ENCODE results near the gene VSIG4. TPM values are rescaled to one million over a fixed set of nuclear protein-coding genes. Genes with fewer than 3 reads are reported as not detected.

VSIG4 gene
- total and polyA plus RNA-seq, 2 of the 13 experiments (the other 11 are each of a cell fraction or from before 2014, with no cell fraction given): not detected

DNA sequence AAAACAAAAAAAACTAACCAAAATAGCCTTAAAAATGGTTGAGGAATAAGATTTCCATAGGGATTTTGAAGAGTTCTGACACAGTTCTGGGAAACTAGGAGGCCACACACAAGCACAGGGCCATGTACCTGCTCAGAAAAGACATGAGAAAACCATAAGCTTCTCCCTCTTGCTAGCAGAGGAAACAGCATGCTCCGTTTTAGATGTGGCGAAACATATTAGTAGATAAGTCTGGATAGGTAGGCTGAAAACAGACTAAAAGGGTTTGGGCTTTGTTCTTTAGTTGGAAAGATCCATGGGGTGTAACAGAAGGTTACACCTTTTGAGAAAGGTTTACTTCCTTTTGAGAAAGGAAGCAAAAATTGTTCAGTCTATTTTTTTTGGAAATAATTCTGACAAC, 10.9 kb downstream of the VSIG4 start:
- TF ChIP-seq ETV6 (CRISPR knock-in tag; conservative IDR thresholded peaks at IDR 0.05) (no peak), ZNF30 (CRISPR knock-in tag; IDR thresholded peaks at IDR 0.05) (no peak), RFXANK (CRISPR knock-in tag; IDR thresholded peaks at IDR 0.05) (no peak), PRDM15 (CRISPR knock-in tag; IDR thresholded peaks at IDR 0.05) (no peak), ZNF720 (CRISPR knock-in tag; IDR thresholded peaks at IDR 0.05) (no peak)
- TF ChIP-seq, protein P1, sequence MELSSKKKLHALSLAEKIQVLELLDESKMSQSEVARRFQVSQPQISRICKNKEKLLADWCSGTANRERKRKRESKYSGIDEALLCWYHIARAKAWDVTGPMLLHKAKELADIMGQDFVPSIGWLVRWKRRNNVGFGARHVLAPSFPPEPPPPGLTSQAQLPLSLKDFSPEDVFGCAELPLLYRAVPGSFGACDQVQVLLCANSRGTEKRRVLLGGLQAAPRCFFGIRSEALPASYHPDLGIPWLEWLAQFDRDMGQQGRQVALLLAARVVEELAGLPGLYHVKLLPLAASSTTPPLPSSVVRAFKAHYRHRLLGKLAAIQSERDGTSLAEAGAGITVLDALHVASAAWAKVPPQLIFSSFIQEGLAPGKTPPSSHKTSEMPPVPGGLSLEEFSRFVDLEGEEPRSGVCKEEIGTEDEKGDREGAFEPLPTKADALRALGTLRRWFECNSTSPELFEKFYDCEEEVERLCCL (CRISPR knock-in tag; IDR thresholded peaks at IDR 0.05; ENCODE audit: borderline replicate concordance): no peak
- TF ChIP-seq, protein P2, sequence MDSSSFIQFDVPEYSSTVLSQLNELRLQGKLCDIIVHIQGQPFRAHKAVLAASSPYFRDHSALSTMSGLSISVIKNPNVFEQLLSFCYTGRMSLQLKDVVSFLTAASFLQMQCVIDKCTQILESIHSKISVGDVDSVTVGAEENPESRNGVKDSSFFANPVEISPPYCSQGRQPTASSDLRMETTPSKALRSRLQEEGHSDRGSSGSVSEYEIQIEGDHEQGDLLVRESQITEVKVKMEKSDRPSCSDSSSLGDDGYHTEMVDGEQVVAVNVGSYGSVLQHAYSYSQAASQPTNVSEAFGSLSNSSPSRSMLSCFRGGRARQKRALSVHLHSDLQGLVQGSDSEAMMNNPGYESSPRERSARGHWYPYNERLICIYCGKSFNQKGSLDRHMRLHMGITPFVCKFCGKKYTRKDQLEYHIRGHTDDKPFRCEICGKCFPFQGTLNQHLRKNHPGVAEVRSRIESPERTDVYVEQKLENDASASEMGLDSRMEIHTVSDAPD (CRISPR knock-in tag; IDR thresholded peaks at IDR 0.05): no peak
- Histone ChIP-seq H3K27me3 (ENCODE audit: control insufficient read depth in 1 of 2, insufficient read depth in 2 of 2, low read length in 2 of 2) (no peaks in the 10 kb centered on the region), H3K36me3 (replicated peaks in 1 of 2; ENCODE audit: control insufficient read depth in 1 of 2, insufficient read depth in 2 of 2, low read length in 2 of 2) (no peaks in the 10 kb centered on the region), H3K79me2 (ENCODE audit: insufficient read depth, low read length) (no peaks in the 10 kb centered on the region), H3K4me1 (ENCODE audit: insufficient read depth, low read length) (no peaks in the 10 kb centered on the region), H2AFZ (ENCODE audit: low read length) (no peak overlapping the region), H3K27ac (ENCODE audit: extremely low read length, insufficient read depth, low read length) (no peak overlapping the region), H3K4me2 (ENCODE audit: low read depth, low read length) (no peak overlapping the region), H3K9me3 (ENCODE audit: low read length) (no peaks in the 10 kb centered on the region), H4K20me1 (ENCODE audit: insufficient read depth, low read length) (no peaks in the 10 kb centered on the region), H3K4me3 (replicated peaks in 1 of 3; ENCODE audit: insufficient read depth in 1 of 3, low read depth in 2 of 3, low read length in 3 of 3) (no peak overlapping the region), H3K9ac (ENCODE audit: insufficient read depth, low read depth, low read length) (no peak overlapping the region)
- FAIRE-seq (no peak), ATAC-seq (no peak), DNase-seq (ENCODE audit: low spot score) (no peak)
- intact Hi-C loops (cut with micrococcal nuclease; ENCODE audit: unreplicated experiment) (no loop called here), in situ Hi-C loops (cut with HindIII; ENCODE audit: extremely low pct_ligation_motif_present, low pct_unique_long_range_greater_than_20kb) (no loop called here)
- no TSS peak for BruUV-seq (replicated peaks)
- CTCF ChIA-PET (ENCODE audit: low intra/inter-chr PET ratio, low total read pairs): no interaction called here
- WGBS (ENCODE audit: low lambda C conversion rate): 0% methylated on average over 2 of the region's 2 CpGs
- POLR2A ChIA-PET: no interaction called here

All from HepG2 (cell line).